HepG2 (cell line): ENCODE measurements around the gene SLC4A11. TPM values are rescaled to one million over a fixed set of nuclear protein-coding genes. Genes with fewer than 3 reads are reported as not detected.

ENCODE experiments used
- CSRNP1 ChIP-seq: sonication (generic); formaldehyde crosslinking; IDR thresholded peaks from 2 replicates; pipeline ENCODE4 v1.8.1; 2023; ENCODE audit warnings: mild to moderate bottlenecking, missing genetic modification reagents
- EHMT2 ChIP-seq: fragments of 200-600 bp; sonication (generic); IDR thresholded peaks from 2 replicates; pipeline ENCODE4 v1.7.0; 2017; ENCODE audit warnings: antibody characterized with exemption, low read depth, low read length, borderline replicate concordance
- HMGXB3 ChIP-seq: sonication (generic); formaldehyde crosslinking; IDR thresholded peaks from 2 replicates; pipeline ENCODE4 v1.4.0; 2020; ENCODE audit warnings: missing genetic modification reagents, borderline replicate concordance
- HNRNPLL ChIP-seq: fragments of 200-400 bp; formaldehyde crosslinking; IDR thresholded peaks from 2 replicates; pipeline ENCODE4 v1.6.1; 2017; ENCODE audit warnings: mild to moderate bottlenecking, low read depth, low read length; ENCODE audit not compliant: poor library complexity, severe bottlenecking
- IRF9 ChIP-seq: sonication (generic); formaldehyde crosslinking; IDR thresholded peaks from 2 replicates; pipeline ENCODE4 v1.8.0; 2022; ENCODE audit warnings: missing genetic modification reagents, mild to moderate bottlenecking, borderline replicate concordance
- SP140L ChIP-seq: sonication (generic); formaldehyde crosslinking; IDR thresholded peaks from 2 replicates; pipeline ENCODE4 v1.4.0; 2020; ENCODE audit warnings: missing genetic modification reagents, borderline replicate concordance
- TIGD3 ChIP-seq: sonication (generic); formaldehyde crosslinking; IDR thresholded peaks from 2 replicates; pipeline ENCODE4 v1.5.1; 2020; ENCODE audit warnings: mild to moderate bottlenecking, missing genetic modification reagents, borderline replicate concordance
- ZNF274 ChIP-seq: sonication (generic); formaldehyde crosslinking; IDR thresholded peaks from 2 replicates; pipeline ENCODE4 v1.5.1; 2020; ENCODE audit warnings: mild to moderate bottlenecking, missing genetic modification reagents
- ZNF567 ChIP-seq: sonication (generic); formaldehyde crosslinking; IDR thresholded peaks from 2 replicates; pipeline ENCODE4 v1.8.1; 2023; ENCODE audit warnings: mild to moderate bottlenecking, missing genetic modification reagents, borderline replicate concordance
- ZNF577 ChIP-seq: sonication (generic); formaldehyde crosslinking; IDR thresholded peaks from 2 replicates; pipeline ENCODE4 v1.4.0; 2020; ENCODE audit warnings: mild to moderate bottlenecking, low read depth, missing genetic modification reagents, borderline replicate concordance
- ZNF646 ChIP-seq: sonication (generic); formaldehyde crosslinking; IDR thresholded peaks from 2 replicates; pipeline ENCODE4 v1.9.0; 2021; ENCODE audit warnings: mild to moderate bottlenecking, missing genetic modification reagents
- polyA plus RNA-seq, 8 experiments: library from polyadenylated mRNA; depleted of rRNA in 3 of 8; stranded (reverse) in 7 of 8; unstranded in 1 of 8; fragments of >200 nt; fragmentation: Illumina TruSeq in 4 of 8; extraction: Trizol in 4 of 8; gene quantifications; 2 replicates each; pipeline versions ENCODE4 v1.2.1 to v1.2.3, GENCODE V29; 2011 to 2016; ENCODE audit warnings: low read depth in 4 of 8, missing spikeins in 1 of 8, mixed read lengths in 1 of 8; ENCODE audit not compliant: insufficient read depth in 1 of 8
- total RNA-seq, 5 experiments: library from RNA; depleted of rRNA; stranded (reverse); fragments of >200 nt; fragmentation: Illumina TruSeq; extraction: Trizol; gene quantifications; 2 replicates each; pipeline ENCODE4 v1.2.3, GENCODE V29; 2016; ENCODE audit warnings: low read depth in 1 of 5

Gene SLC4A11
- total and polyA plus RNA-seq, 2 of the 13 experiments (the other 11 are each of a cell fraction or from before 2014, with no cell fraction given), result 3.9 to 27.0 TPM

- no peak for TF ChIP-seq CSRNP1 (CRISPR knock-in tag)
- TF ChIP-seq IRF9 (CRISPR knock-in tag), result no peak
- 0 out of 2 replicates have a peak, but pooled peaks have one; percentile 9 for TF ChIP-seq ZNF646 (CRISPR knock-in tag)
- TF ChIP-seq ZNF567 (CRISPR knock-in tag), result no peak
- no peak for TF ChIP-seq SP140L (CRISPR knock-in tag)
- no peak for TF ChIP-seq ZNF577 (CRISPR knock-in tag)
- no peak for TF ChIP-seq TIGD3 (CRISPR knock-in tag)
- TF ChIP-seq EHMT2, result no peak
- no peak for TF ChIP-seq HNRNPLL
- no peak for TF ChIP-seq ZNF274 (CRISPR knock-in tag)
- no peak for TF ChIP-seq HMGXB3 (CRISPR knock-in tag)
These were observed 15.4 kb downstream of the SLC4A11 start (continued) for GRCh38 chr20:3223651-3223993.
